HEK293T (cell line): ENCODE data around the gene ATP8B3.

Experiments
- CTCF ChIA-PET: fragments of 350-600 bp; formaldehyde crosslinking; extraction: SDS; loops from one replicate; lab custom pipeline; 2021; ENCODE audit warnings: antibody characterized with exemption, inconsistent platforms; lab: Yijun Ruan, JAX
- POLR2A ChIA-PET: fragments of 350-600 bp; formaldehyde crosslinking; extraction: SDS; loops from one replicate; lab custom pipeline; 2020; ENCODE audit warnings: antibody characterized with exemption, inconsistent platforms; lab: Yijun Ruan, JAX
- DNase-seq: peaks from one replicate; pipeline ENCODE4 v3.0.0; 2012; ENCODE audit warnings: mixed read lengths; ENCODE audit errors: extremely low spot score
- ARNT ChIP-seq: fragments of 450-650 bp; IDR thresholded peaks from 2 replicates; pipeline ENCODE4 v1.6.1; 2017; ENCODE audit warnings: mild to moderate bottlenecking
- BHLHE40 ChIP-seq: fragments of 450-650 bp; IDR thresholded peaks from 2 replicates; pipeline ENCODE4 v1.6.1; 2016; ENCODE audit warnings: mild to moderate bottlenecking, moderate library complexity, borderline replicate concordance
- CTBP1 ChIP-seq: fragments of 450-650 bp; IDR thresholded peaks from 2 replicates; pipeline ENCODE4 v1.6.1; 2016; ENCODE audit warnings: borderline replicate concordance
- ELF4 ChIP-seq: fragments of 450-650 bp; IDR thresholded peaks from 2 replicates; pipeline ENCODE4 v1.6.1; 2017; ENCODE audit warnings: antibody characterized with exemption
- FOXA1 ChIP-seq: fragments of 450-650 bp; IDR thresholded peaks from 2 replicates; pipeline ENCODE4 v1.6.1; 2016; ENCODE audit warnings: mild to moderate bottlenecking
- FOXK2 ChIP-seq: fragments of 450-650 bp; IDR thresholded peaks from 2 replicates; pipeline ENCODE4 v1.6.1; 2016; ENCODE audit warnings: mild to moderate bottlenecking
- FOXM1 ChIP-seq: fragments of 450-650 bp; IDR thresholded peaks from 2 replicates; pipeline ENCODE4 v1.6.1; 2017; ENCODE audit warnings: mild to moderate bottlenecking, borderline replicate concordance
- HDGF ChIP-seq: fragments of 450-650 bp; IDR thresholded peaks from 2 replicates; pipeline ENCODE4 v1.6.1; 2017; ENCODE audit warnings: antibody characterized with exemption, borderline replicate concordance
- L3MBTL2 ChIP-seq: fragments of 450-650 bp; conservative IDR thresholded peaks from 2 replicates; pipeline ENCODE4 v1.6.1; 2016; ENCODE audit warnings: mild to moderate bottlenecking
- LEF1 ChIP-seq: fragments of 450-650 bp; IDR thresholded peaks from 2 replicates; pipeline ENCODE4 v1.6.1; 2017; ENCODE audit warnings: mild to moderate bottlenecking, borderline replicate concordance
- NFRKB ChIP-seq: fragments of 450-650 bp; IDR thresholded peaks from 2 replicates; pipeline ENCODE4 v1.6.1; 2016; ENCODE audit warnings: mild to moderate bottlenecking, moderate library complexity
- SP1 ChIP-seq: fragments of 450-650 bp; IDR thresholded peaks from 2 replicates; pipeline ENCODE4 v1.6.1; 2017
- SUZ12 ChIP-seq: fragments of 450-650 bp; IDR thresholded peaks from 2 replicates; pipeline ENCODE4 v1.6.1; 2016; ENCODE audit warnings: mild to moderate bottlenecking
- TARDBP ChIP-seq: fragments of 450-650 bp; IDR thresholded peaks from 2 replicates; pipeline ENCODE4 v1.6.1; 2016
- ZNF384 ChIP-seq: fragments of 450-650 bp; IDR thresholded peaks from 2 replicates; pipeline ENCODE4 v1.6.1; 2016
- TF ChIP-seq, protein P1 (sequence below): fragments of 450-650 bp; IDR thresholded peaks from 2 replicates; pipeline ENCODE4 v1.6.1; 2016

The ATP8B3 gene

GRCh38 chr19:1852581-1853128 lies 40.6 kb upstream of the ATP8B3 start:
- DNase-seq, result no peak
- no peak for TF ChIP-seq ELF4
- no peak for TF ChIP-seq L3MBTL2
- TF ChIP-seq ZNF384, result no peak
- TF ChIP-seq SUZ12, result no peak
- no peak for TF ChIP-seq FOXA1
- TF ChIP-seq BHLHE40, result no peak
- no peak for TF ChIP-seq HDGF
- TF ChIP-seq TARDBP, result no peak
- TF ChIP-seq, protein P1, sequence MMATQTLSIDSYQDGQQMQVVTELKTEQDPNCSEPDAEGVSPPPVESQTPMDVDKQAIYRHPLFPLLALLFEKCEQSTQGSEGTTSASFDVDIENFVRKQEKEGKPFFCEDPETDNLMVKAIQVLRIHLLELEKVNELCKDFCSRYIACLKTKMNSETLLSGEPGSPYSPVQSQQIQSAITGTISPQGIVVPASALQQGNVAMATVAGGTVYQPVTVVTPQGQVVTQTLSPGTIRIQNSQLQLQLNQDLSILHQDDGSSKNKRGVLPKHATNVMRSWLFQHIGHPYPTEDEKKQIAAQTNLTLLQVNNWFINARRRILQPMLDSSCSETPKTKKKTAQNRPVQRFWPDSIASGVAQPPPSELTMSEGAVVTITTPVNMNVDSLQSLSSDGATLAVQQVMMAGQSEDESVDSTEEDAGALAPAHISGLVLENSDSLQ, result no peak
- TF ChIP-seq CTBP1, result no peak
- TF ChIP-seq SP1, result no peak
- no peak for TF ChIP-seq ARNT
- TF ChIP-seq FOXM1, result no peak
- TF ChIP-seq NFRKB, result no peak
- CTCF ChIA-PET, result no interaction called here
- POLR2A ChIA-PET, result no interaction called here

GRCh38 chr19:1851654-1852580 lies 39.8 kb upstream of the ATP8B3 start:
- TF ChIP-seq SUZ12, result no peak
- CTCF ChIA-PET, result interaction anchor here (1.0 kb wide), 1 partner anchor 14 kb away, joined by 5 read pairs; no protein-coding TSS in a partner anchor
- DNase-seq, result no peak
- POLR2A ChIA-PET, result no interaction called here

GRCh38 chr19:1850809-1851653 lies 39.0 kb upstream of the ATP8B3 start:
- no peak for DNase-seq
- CTCF ChIA-PET, result interaction anchor here (1.0 kb wide), 1 partner anchor 13 kb away, joined by 5 read pairs; no protein-coding TSS in a partner anchor
- TF ChIP-seq TARDBP (no peak), HDGF (no peak), FOXM1 (no peak), SP1 (no peak), CTBP1 (no peak), SUZ12 (no peak), BHLHE40 (no peak), ELF4 (no peak), ZNF384 (no peak), FOXK2 (no peak), LEF1 (no peak), FOXA1 (no peak), ARNT (no peak), NFRKB (no peak), L3MBTL2 (no peak)
- TF ChIP-seq, protein P1, result no peak

DNA sequence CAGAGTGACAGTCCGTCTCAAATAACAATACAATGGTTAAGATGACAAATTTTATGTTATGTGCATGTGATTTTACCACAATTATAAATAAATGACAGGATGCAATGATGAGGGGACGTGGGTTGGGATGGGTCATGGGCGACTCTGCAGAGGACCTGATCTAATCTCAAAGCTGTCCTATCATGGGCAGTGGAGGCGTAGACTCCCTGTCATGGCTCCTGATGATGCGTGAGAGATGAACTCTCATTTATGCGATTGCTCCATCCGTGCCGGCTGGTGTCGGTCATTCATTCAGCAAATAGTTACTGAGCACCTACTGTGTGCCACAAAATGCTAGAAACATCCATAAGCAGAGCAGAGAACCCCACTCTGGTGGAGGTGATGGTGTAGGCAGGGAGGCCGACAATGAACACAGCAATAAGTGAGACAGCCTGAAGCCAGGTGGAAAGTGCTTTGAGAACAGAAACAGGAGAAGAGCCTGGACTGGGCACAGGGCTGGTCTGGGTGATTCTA lies 37.9 kb upstream of the ATP8B3 start:
- DNase-seq, result no peak
- TF ChIP-seq ELF4, result no peak
- no peak for TF ChIP-seq FOXK2
- TF ChIP-seq LEF1, result no peak
- TF ChIP-seq FOXA1, result no peak
- TF ChIP-seq, protein P1, result no peak
- no peak for TF ChIP-seq BHLHE40
- TF ChIP-seq CTBP1, result no peak
- TF ChIP-seq SUZ12, result no peak
- TF ChIP-seq L3MBTL2, result no peak
- TF ChIP-seq ARNT, result no peak
- no peak for TF ChIP-seq SP1
- TF ChIP-seq HDGF, result no peak
- no peak for TF ChIP-seq TARDBP
- ChIA-PET POLR2A (interaction anchor here (1.3 to 1.4 kb wide), 2 partner anchors 26 to 48 kb away, joined by 3 to 5 read pairs; no protein-coding TSS in a partner anchor), CTCF (interaction anchor here (0.7 to 2.1 kb wide), 2 partner anchors 12 to 932 kb away, joined by 3 to 9 read pairs; no protein-coding TSS in a partner anchor)

More at GRCh38 chr19:1850809-1851653, 39.0 kb upstream of the ATP8B3 start:
- POLR2A ChIA-PET, result no interaction called here

DNA sequence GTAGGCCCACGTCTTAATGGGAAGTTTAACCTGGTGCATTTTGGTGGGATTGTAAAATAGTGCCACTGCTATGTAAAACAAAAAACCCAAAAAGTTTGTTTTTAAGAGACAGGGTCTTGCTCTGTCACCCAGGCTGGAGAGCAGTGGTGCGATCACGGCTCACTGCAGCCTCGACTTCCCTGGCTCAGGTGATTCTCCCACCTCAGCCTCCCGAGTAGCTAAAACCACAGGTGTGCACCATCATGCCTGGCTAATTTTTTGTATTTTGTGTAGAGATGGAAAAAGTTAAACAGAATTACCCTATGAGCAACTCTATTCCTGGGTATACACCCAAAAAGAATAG lies 37.0 kb upstream of the ATP8B3 start:
- no peak for DNase-seq
- CTCF ChIA-PET, result interaction anchor here (0.6 to 2.1 kb wide), 3 partner anchors 10 to 933 kb away, joined by 3 to 9 read pairs (median 3); no protein-coding TSS in a partner anchor
- no peak for TF ChIP-seq SP1
- no peak for TF ChIP-seq CTBP1
- TF ChIP-seq ZNF384, result no peak
- TF ChIP-seq, protein P1, result no peak
- TF ChIP-seq L3MBTL2, result no peak
- no peak for TF ChIP-seq ARNT
- TF ChIP-seq FOXK2, result no peak
- POLR2A ChIA-PET, result interaction anchor here (1.3 to 1.4 kb wide), 2 partner anchors 27 to 48 kb away, joined by 3 to 5 read pairs; no protein-coding TSS in a partner anchor
